ENCODE results near the gene ATXN1.

Gene ATXN1

GRCh38 chr6:16681260-16681873 lies 79.9 kb downstream of the ATXN1 start:
- Histone ChIP-seq H3K14ac (ENCODE audit: low read length in 2 of 2) (no peak overlapping the region), H3K9me3 (ENCODE audit: control insufficient read depth, low read length) (no peaks in the 10 kb centered on the region), H3K9ac (ENCODE audit: low read length) (no peak overlapping the region), H2BK5ac (ENCODE audit: low read depth, low read length, poor library complexity, severe bottlenecking) (no peak overlapping the region), H3K4me1 (ENCODE audit: control insufficient read depth, insufficient read depth, low read depth, low read length) (peaks cover 8% of the 10 kb centered on the region), H3K27me3 (ENCODE audit: control insufficient read depth in 1 of 2, insufficient read depth in 1 of 2, low read length in 2 of 2) (no peaks in the 10 kb centered on the region), H3K27ac (ENCODE audit: low read length, poor library complexity, severe bottlenecking) (peak overlapping the region; percentile 8), H3K18ac (ENCODE audit: low read depth in 1 of 2, low read length in 2 of 2) (no peak overlapping the region), H3K79me1 (replicated peaks; ENCODE audit: low read length, poor library complexity, severe bottlenecking) (peaks cover 7% of the 10 kb centered on the region), H3K4me2 (ENCODE audit: low read length, poor library complexity, severe bottlenecking) (no peak overlapping the region), H2AK5ac (ENCODE audit: low read length, severe bottlenecking) (no peak overlapping the region), H2AFZ (ENCODE audit: low read depth, low read length) (no peak overlapping the region), H4K8ac (ENCODE audit: low read length) (no peak overlapping the region), H2BK15ac (ENCODE audit: low read depth, poor library complexity, severe bottlenecking) (no peak overlapping the region), H3K23ac (ENCODE audit: low read length in 2 of 2) (no peak overlapping the region), H2BK12ac (ENCODE audit: low read length in 2 of 2) (no peak overlapping the region), H2BK120ac (ENCODE audit: low read depth, low read length) (no peak overlapping the region), H3K36me3 (ENCODE audit: control insufficient read depth in 1 of 2, insufficient read depth in 2 of 2, low read depth in 1 of 2, low read length in 2 of 2) (no peaks in the 10 kb centered on the region), H4K91ac (ENCODE audit: low read length) (no peak overlapping the region), H3K4me3 (ENCODE audit: insufficient read depth in 1 of 2, low read depth in 1 of 2, low read length in 2 of 2) (no peak overlapping the region), H3K4ac (ENCODE audit: low read depth in 1 of 2, low read length in 2 of 2) (no peak overlapping the region)
- DNase-seq, result peak; percentile 97
- WGBS, result 17% methylated on average over 8 of the region's 8 CpGs

GRCh38 chr6:16679050-16679449 lies 82.2 kb downstream of the ATXN1 start:
- H3K4me3 ChIP-seq (ENCODE audit: insufficient read depth in 1 of 2, low read depth in 1 of 2, low read length in 2 of 2), result no peak overlapping the region
- no peak overlapping the region for H2AK5ac ChIP-seq (ENCODE audit: low read length, severe bottlenecking)
- no peak overlapping the region for H2BK15ac ChIP-seq (ENCODE audit: low read depth, poor library complexity, severe bottlenecking)
- H3K27ac ChIP-seq (ENCODE audit: low read length, poor library complexity, severe bottlenecking), result no peak overlapping the region
- H4K91ac ChIP-seq (ENCODE audit: low read length), result no peak overlapping the region
- H2BK5ac ChIP-seq (ENCODE audit: low read depth, low read length, poor library complexity, severe bottlenecking), result no peak overlapping the region
- no peaks in the 10 kb centered on the region for H3K36me3 ChIP-seq (ENCODE audit: control insufficient read depth in 1 of 2, insufficient read depth in 2 of 2, low read depth in 1 of 2, low read length in 2 of 2)
- H2AFZ ChIP-seq (ENCODE audit: low read depth, low read length), result no peak overlapping the region
- no peak overlapping the region for H3K18ac ChIP-seq (ENCODE audit: low read depth in 1 of 2, low read length in 2 of 2)
- no peak overlapping the region for H2BK12ac ChIP-seq (ENCODE audit: low read length in 2 of 2)
- no peaks in the 10 kb centered on the region for H3K9me3 ChIP-seq (ENCODE audit: control insufficient read depth, low read length)
- H3K14ac ChIP-seq (ENCODE audit: low read length in 2 of 2), result no peak overlapping the region
- H3K4ac ChIP-seq (ENCODE audit: low read depth in 1 of 2, low read length in 2 of 2), result no peak overlapping the region
- H3K4me1 ChIP-seq (ENCODE audit: control insufficient read depth, insufficient read depth, low read depth, low read length), result peaks cover 5% of the 10 kb centered on the region
- no peak for DNase-seq
- peaks cover 9% of the 10 kb centered on the region for H3K79me1 ChIP-seq (replicated peaks; ENCODE audit: low read length, poor library complexity, severe bottlenecking)
- 97% methylated on average over 1 of the region's 1 CpG for WGBS
- H3K27me3 ChIP-seq (ENCODE audit: control insufficient read depth in 1 of 2, insufficient read depth in 1 of 2, low read length in 2 of 2), result no peaks in the 10 kb centered on the region
- H2BK120ac ChIP-seq (ENCODE audit: low read depth, low read length), result no peak overlapping the region
- no peak overlapping the region for H3K4me2 ChIP-seq (ENCODE audit: low read length, poor library complexity, severe bottlenecking)
- no peak overlapping the region for H4K8ac ChIP-seq (ENCODE audit: low read length)
- H3K23ac ChIP-seq (ENCODE audit: low read length in 2 of 2), result no peak overlapping the region
- H3K9ac ChIP-seq (ENCODE audit: low read length), result no peak overlapping the region

- Histone ChIP-seq H2BK15ac (ENCODE audit: low read depth, poor library complexity, severe bottlenecking) (no peak overlapping the region), H3K23ac (ENCODE audit: low read length in 2 of 2) (no peak overlapping the region), H3K14ac (ENCODE audit: low read length in 2 of 2) (no peak overlapping the region), H3K4ac (ENCODE audit: low read depth in 1 of 2, low read length in 2 of 2) (no peak overlapping the region), H3K4me3 (ENCODE audit: insufficient read depth in 1 of 2, low read depth in 1 of 2, low read length in 2 of 2) (no peak overlapping the region), H3K27me3 (ENCODE audit: control insufficient read depth in 1 of 2, insufficient read depth in 1 of 2, low read length in 2 of 2) (no peaks in the 10 kb centered on the region), H3K79me1 (replicated peaks; ENCODE audit: low read length, poor library complexity, severe bottlenecking) (peaks cover 23% of the 10 kb centered on the region), H3K36me3 (ENCODE audit: control insufficient read depth in 1 of 2, insufficient read depth in 2 of 2, low read depth in 1 of 2, low read length in 2 of 2) (no peaks in the 10 kb centered on the region), H3K4me2 (ENCODE audit: low read length, poor library complexity, severe bottlenecking) (no peak overlapping the region), H3K9me3 (ENCODE audit: control insufficient read depth, low read length) (no peaks in the 10 kb centered on the region), H4K91ac (ENCODE audit: low read length) (no peak overlapping the region), H2BK120ac (ENCODE audit: low read depth, low read length) (no peak overlapping the region), H3K4me1 (ENCODE audit: control insufficient read depth, insufficient read depth, low read depth, low read length) (peaks cover 2% of the 10 kb centered on the region), H3K18ac (ENCODE audit: low read depth in 1 of 2, low read length in 2 of 2) (no peak overlapping the region), H3K9ac (ENCODE audit: low read length) (peak overlapping the region; percentile 52), H2BK5ac (ENCODE audit: low read depth, low read length, poor library complexity, severe bottlenecking) (no peak overlapping the region), H2AK5ac (ENCODE audit: low read length, severe bottlenecking) (no peak overlapping the region), H2AFZ (ENCODE audit: low read depth, low read length) (no peak overlapping the region), H2BK12ac (ENCODE audit: low read length in 2 of 2) (no peak overlapping the region), H3K27ac (ENCODE audit: low read length, poor library complexity, severe bottlenecking) (no peak overlapping the region), H4K8ac (ENCODE audit: low read length) (no peak overlapping the region)
- peak; percentile 55 for DNase-seq
- WGBS, result 0% methylated on average over 1 of the region's 2 CpGs
Observed at GRCh38 chr6:16677458-16677857, 83.8 kb downstream of the ATXN1 start.

GRCh38 chr6:16676978-16677377 lies 84.3 kb downstream of the ATXN1 start:
- H2AK5ac ChIP-seq (ENCODE audit: low read length, severe bottlenecking), result no peak overlapping the region
- no peak overlapping the region for H2AFZ ChIP-seq (ENCODE audit: low read depth, low read length)
- H2BK15ac ChIP-seq (ENCODE audit: low read depth, poor library complexity, severe bottlenecking), result no peak overlapping the region
- no peak overlapping the region for H3K14ac ChIP-seq (ENCODE audit: low read length in 2 of 2)
- H2BK12ac ChIP-seq (ENCODE audit: low read length in 2 of 2), result no peak overlapping the region
- WGBS, result 0% methylated on average over 4 of the region's 6 CpGs
- no peak overlapping the region for H2BK120ac ChIP-seq (ENCODE audit: low read depth, low read length)
- H3K9me3 ChIP-seq (ENCODE audit: control insufficient read depth, low read length), result no peaks in the 10 kb centered on the region
- no peak overlapping the region for H3K4me2 ChIP-seq (ENCODE audit: low read length, poor library complexity, severe bottlenecking)
- DNase-seq, result peak; percentile 89
- no peak overlapping the region for H2BK5ac ChIP-seq (ENCODE audit: low read depth, low read length, poor library complexity, severe bottlenecking)
- H3K36me3 ChIP-seq (ENCODE audit: control insufficient read depth in 1 of 2, insufficient read depth in 2 of 2, low read depth in 1 of 2, low read length in 2 of 2), result no peaks in the 10 kb centered on the region
- no peak overlapping the region for H3K18ac ChIP-seq (ENCODE audit: low read depth in 1 of 2, low read length in 2 of 2)
- peak overlapping the region in 1 of 2 experiments; percentile 35 for H3K4me3 ChIP-seq (ENCODE audit: insufficient read depth in 1 of 2, low read depth in 1 of 2, low read length in 2 of 2)
- H3K27ac ChIP-seq (ENCODE audit: low read length, poor library complexity, severe bottlenecking), result no peak overlapping the region
- no peak overlapping the region for H3K23ac ChIP-seq (ENCODE audit: low read length in 2 of 2)
- no peak overlapping the region for H4K91ac ChIP-seq (ENCODE audit: low read length)
- H3K4me1 ChIP-seq (ENCODE audit: control insufficient read depth, insufficient read depth, low read depth, low read length), result peaks cover 2% of the 10 kb centered on the region
- peak overlapping the region; percentile 52 for H3K9ac ChIP-seq (ENCODE audit: low read length)
- H3K79me1 ChIP-seq (replicated peaks; ENCODE audit: low read length, poor library complexity, severe bottlenecking), result peaks cover 25% of the 10 kb centered on the region
- H3K27me3 ChIP-seq (ENCODE audit: control insufficient read depth in 1 of 2, insufficient read depth in 1 of 2, low read length in 2 of 2), result no peaks in the 10 kb centered on the region
- H4K8ac ChIP-seq (ENCODE audit: low read length), result no peak overlapping the region
- H3K4ac ChIP-seq (ENCODE audit: low read depth in 1 of 2, low read length in 2 of 2), result no peak overlapping the region
